Measurements from ENCODE around the gene YTHDF1. TPM values are rescaled to one million over a fixed set of nuclear protein-coding genes. Genes with fewer than 3 reads are reported as not detected.

YTHDF1 gene
- total RNA-seq, 2 donors from 2014 or later = 21.8 to 31.8 TPM

DNA sequence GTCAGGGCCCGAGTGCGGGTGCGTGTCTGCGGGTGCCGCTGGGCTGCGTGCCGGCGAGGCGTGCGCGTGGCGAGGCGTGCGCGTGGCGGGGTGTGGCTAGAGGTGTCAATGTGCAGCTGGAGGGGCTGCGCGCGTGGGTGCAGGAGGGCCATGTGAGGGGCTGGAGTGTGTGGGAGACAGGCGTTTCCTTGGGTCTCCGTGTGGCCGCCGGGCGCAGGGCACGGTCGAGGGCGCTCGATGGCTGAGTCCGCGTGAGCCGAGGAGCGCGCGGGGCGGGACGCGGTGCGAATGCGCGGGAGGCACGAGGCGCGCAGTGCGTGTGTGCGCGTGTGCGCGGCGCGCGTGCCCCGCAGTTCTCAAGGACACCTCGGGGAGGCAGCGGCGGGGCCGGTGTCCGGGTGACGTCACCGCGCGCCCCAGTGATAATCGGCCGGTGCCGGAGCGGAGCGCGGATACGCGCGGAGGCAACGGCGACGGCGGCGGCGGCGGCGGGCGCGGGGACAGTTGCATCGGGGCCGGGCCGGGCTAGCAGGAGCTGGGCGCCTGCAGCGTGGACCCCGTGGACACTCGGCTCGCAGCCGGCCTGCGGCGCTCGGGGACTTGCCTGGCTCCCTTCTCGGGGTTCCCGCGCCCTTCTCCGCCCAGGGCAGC, 38.7 kb downstream of the YTHDF1 start:
- no peak for ATAC-seq (ENCODE audit: insufficient number of reproducible peaks, low FRiP score, low read depth)
- TF ChIP-seq, protein P1, sequence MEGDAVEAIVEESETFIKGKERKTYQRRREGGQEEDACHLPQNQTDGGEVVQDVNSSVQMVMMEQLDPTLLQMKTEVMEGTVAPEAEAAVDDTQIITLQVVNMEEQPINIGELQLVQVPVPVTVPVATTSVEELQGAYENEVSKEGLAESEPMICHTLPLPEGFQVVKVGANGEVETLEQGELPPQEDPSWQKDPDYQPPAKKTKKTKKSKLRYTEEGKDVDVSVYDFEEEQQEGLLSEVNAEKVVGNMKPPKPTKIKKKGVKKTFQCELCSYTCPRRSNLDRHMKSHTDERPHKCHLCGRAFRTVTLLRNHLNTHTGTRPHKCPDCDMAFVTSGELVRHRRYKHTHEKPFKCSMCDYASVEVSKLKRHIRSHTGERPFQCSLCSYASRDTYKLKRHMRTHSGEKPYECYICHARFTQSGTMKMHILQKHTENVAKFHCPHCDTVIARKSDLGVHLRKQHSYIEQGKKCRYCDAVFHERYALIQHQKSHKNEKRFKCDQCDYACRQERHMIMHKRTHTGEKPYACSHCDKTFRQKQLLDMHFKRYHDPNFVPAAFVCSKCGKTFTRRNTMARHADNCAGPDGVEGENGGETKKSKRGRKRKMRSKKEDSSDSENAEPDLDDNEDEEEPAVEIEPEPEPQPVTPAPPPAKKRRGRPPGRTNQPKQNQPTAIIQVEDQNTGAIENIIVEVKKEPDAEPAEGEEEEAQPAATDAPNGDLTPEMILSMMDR (IDR thresholded peaks at IDR 0.05) = no peak
- Histone ChIP-seq H3K4me1 (ENCODE audit: control insufficient read depth in 1 of 2, low read depth in 2 of 2) (peaks cover 4 to 31% of the 10 kb centered on the region in 2 donors), H3K4me3 (no peak overlapping the region), H3K36me3 (no peaks in the 10 kb centered on the region), H3K27me3 (replicated peaks; ENCODE audit: insufficient read depth) (peaks cover 18% of the 10 kb centered on the region), H3K9me3 (no peaks in the 10 kb centered on the region), H3K27ac (no peak overlapping the region)
- DNase-seq (ENCODE audit: low spot score) = no peak

DNA sequence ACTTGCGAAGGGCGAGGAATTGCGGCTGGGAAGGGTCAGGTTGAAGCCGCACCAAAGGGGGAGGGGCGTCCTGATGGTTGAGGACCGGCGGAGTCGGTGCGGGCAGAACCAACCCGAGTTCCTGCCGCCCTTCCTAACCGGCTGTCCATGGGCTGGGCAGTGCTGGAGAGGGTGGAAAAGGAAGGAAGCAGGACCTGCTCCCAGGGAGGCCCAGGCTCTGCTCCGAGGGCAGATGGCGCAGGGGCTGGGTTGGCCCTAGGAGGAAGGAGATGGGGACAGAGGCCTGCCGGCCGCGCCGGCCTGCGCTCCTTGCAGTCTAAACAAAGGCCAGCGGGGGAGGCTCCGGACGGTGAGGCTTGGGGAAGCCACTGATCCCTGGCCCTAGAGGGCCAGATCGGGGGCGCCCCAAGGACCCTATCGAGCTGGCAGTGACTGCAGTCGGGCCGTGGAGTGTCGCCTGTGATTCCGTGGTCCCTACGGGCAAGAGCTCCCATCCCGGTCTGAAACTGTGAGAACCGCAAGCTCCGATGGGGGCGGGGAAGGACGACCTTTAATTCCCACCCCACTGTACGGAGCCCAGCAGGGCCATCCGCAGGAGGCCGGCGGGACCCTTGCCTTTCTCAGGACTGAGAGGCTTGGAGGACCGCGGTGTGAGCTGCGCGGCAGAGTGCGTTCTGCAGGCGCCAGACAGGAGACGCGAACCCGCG, 39.4 kb downstream of the YTHDF1 start:
- TF ChIP-seq, protein P1 (IDR thresholded peaks at IDR 0.05) = no peak
- peaks cover 4 to 31% of the 10 kb centered on the region in 2 donors for H3K4me1 ChIP-seq (ENCODE audit: control insufficient read depth in 1 of 2, low read depth in 2 of 2)
- peaks cover 18% of the 10 kb centered on the region for H3K27me3 ChIP-seq (replicated peaks; ENCODE audit: insufficient read depth)
- no peak overlapping the region for H3K27ac ChIP-seq
- H3K9me3 ChIP-seq = no peaks in the 10 kb centered on the region
- ATAC-seq (ENCODE audit: insufficient number of reproducible peaks, low FRiP score, low read depth) (no peak), DNase-seq (ENCODE audit: low spot score) (no peak)
- no peak overlapping the region for H3K4me3 ChIP-seq
- H3K36me3 ChIP-seq = no peaks in the 10 kb centered on the region

DNA sequence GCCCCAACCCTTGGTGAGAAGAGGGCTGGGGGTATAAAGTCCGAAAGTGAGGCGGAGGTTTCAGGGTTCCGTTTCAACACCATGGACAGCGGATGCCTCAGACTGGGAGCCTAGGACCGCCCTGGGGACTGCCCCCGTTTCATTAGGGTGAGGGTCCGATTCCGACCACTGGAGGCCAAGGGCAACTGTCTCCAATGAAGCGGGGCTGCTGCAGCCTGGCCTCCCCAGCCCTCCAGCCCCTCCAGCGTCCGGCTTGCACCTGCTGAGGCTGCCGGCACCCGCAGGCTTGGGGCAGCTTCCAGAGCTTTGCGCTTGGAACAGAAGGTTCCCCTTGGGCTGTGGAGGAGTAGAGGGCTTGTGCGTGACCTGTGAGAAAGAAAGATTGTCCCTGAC, 39.9 kb downstream of the YTHDF1 start:
- Histone ChIP-seq H3K27me3 (replicated peaks; ENCODE audit: insufficient read depth) (peaks cover 18% of the 10 kb centered on the region), H3K9me3 (no peaks in the 10 kb centered on the region), H3K27ac (no peak overlapping the region), H3K4me1 (ENCODE audit: control insufficient read depth in 1 of 2, low read depth in 2 of 2) (peaks cover 4 to 31% of the 10 kb centered on the region in 2 donors), H3K4me3 (no peak overlapping the region), H3K36me3 (no peaks in the 10 kb centered on the region)
- no peak for DNase-seq (ENCODE audit: low spot score)
- TF ChIP-seq, protein P1 (IDR thresholded peaks at IDR 0.05) = no peak
- ATAC-seq (ENCODE audit: insufficient number of reproducible peaks, low FRiP score, low read depth) = no peak

DNA sequence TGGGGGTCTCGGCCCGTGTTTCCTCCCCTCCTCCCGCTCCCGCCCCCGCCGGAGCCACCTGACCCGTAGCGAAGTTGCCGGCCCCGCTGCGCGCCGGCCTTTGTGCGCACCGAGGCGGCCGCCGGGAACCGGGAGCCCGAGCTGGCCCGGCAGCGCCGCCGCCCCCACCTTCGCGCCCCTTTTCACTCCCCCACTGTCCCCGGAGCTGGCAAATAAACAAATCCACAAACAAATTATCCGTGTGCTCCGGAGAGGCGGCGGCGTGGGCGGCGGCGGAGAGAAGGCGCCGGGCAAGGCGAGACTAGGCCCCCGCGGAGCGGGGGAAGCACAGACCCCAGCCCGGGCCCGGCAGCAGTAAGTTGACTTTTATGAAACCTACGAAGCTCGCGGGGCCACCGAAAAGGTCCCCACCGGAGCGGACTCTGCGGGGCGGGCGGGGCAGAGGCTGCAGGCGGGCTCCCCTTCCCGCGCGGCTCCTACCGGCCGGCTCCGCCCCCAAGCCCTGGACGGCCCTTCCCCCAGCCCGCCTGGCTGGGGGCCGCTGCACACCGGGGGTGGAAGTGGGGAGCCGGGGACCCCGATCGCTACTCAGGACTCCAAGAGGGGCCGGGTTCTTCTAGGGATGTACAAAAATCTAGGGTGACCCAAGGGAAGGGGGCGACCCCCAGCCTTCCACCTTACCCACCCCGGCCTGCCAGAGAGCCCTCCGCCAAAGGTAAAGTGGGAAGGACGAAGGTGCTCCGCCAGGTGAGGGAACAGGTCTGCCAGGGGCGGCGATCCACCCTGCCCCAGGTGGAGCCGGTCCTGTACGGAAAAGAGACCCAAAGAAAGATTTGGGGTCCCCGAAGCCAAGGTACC, 40.7 kb downstream of the YTHDF1 start:
- H3K27me3 ChIP-seq (replicated peaks; ENCODE audit: insufficient read depth) = peaks cover 18% of the 10 kb centered on the region
- peaks cover 4 to 31% of the 10 kb centered on the region in 2 donors for H3K4me1 ChIP-seq (ENCODE audit: control insufficient read depth in 1 of 2, low read depth in 2 of 2)
- no peak for ATAC-seq (ENCODE audit: insufficient number of reproducible peaks, low FRiP score, low read depth)
- no peaks in the 10 kb centered on the region for H3K36me3 ChIP-seq
- no peak for DNase-seq (ENCODE audit: low spot score)
- H3K4me3 ChIP-seq = no peak overlapping the region
- H3K9me3 ChIP-seq = no peaks in the 10 kb centered on the region
- TF ChIP-seq, protein P1 (IDR thresholded peaks at IDR 0.05) = no peak
- H3K27ac ChIP-seq = no peak overlapping the region

All from thoracic aorta (tissue), 2 donors.